Posterior cingulate gyrus (tissue), 11 donors: ENCODE results near the gene MANBA.
"Not testable (repeated sequence)": the region's sequence is repeated elsewhere in the genome, so short reads cannot be mapped to it uniquely, and the experiment has no call there.

Experiments
- DNase-seq, 10 donors: peaks; one replicate each; pipeline versions ENCODE4 v3.0.0 to v3.0.0-alpha.2; 2020 to 2021; ENCODE audit warnings: mixed read lengths in 3 of 10
- intact Hi-C: fragments of 100-400 bp; cut with DNase I; formaldehyde crosslinking; loops from one replicate; pipeline ENCODE4 v1.15.1; 2023

Gene MANBA

DNA sequence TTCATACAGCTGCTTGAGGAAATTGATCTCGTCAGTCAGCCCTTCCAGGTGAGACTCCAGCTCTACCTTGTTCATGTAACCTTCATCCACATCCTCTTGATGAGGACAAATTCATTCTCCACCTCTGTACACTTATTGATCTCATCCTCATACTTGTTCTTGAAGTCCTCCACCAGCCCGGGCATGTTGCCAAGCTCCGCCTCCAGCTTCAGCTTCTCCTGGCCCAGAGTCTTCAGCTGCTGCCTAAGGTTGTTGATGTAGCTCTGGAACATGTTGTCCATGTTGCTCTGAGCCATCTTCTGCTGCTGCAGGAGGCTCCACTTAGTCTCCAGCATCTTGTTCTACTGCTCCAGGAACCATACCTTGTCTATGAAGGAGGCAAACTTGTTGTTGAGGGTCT is 31.3 kb downstream of the MANBA start:
- DNase-seq, intact Hi-C loops: not testable (repeated sequence)

DNA sequence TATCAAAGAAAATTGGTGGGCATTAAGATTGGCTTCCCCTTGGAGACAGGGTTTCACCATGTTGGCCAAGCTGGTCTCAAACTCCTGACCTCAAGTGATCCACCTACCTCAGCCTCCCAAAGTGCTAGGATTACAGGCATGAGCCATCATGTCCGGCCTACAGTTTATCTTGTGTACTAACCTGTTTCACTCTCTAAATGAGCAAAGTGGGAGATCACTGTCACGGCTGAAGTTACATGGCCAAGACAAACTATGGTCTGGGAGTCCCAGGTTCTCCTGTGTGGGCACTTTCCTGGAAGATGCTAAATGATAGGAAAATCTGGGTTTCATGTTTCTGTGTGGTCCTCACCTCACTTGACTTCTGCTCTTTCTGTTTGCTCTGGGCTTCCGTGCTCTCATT is 33.8 kb downstream of the MANBA start:
- intact Hi-C loops, DNase-seq: not testable (repeated sequence)

- intact Hi-C loops = no loop called here
- DNase-seq = no peak
Observed at GRCh38 chr4:102726068-102726467, 34.7 kb downstream of the MANBA start.

GRCh38 chr4:102725229-102725628 is 35.5 kb downstream of the MANBA start:
- intact Hi-C loops = no loop called here
- no peak for DNase-seq

GRCh38 chr4:102723511-102723910 is 37.3 kb downstream of the MANBA start:
- no peak for DNase-seq

DNA sequence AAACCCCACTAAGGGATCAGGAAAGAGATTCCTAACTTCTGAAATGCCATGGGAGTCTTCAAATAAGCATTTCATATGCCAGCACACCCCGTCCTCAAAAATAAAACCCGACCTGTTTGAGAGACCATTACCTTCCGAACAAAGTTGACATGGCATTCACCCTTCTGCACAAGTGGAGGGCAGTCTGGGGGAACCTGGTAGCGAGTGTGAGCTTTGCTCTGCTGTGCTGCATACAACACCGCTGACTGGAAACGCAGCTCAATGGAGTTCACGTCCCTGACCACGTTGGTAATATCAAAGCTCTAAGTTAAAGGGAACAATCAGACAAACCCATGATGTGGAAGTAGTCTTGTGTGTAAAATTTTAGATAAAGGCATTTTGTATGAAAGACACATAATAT is 38.0 kb downstream of the MANBA start:
- intact Hi-C loops = no loop called here
- no peak for DNase-seq

More at GRCh38 chr4:102723511-102723910, 37.3 kb downstream of the MANBA start:
- intact Hi-C loops = no loop called here

- intact Hi-C loops = not testable (repeated sequence)
Observed at GRCh38 chr4:102718833-102719575, 41.8 kb downstream of the MANBA start.

GRCh38 chr4:102717448-102718092 is 43.2 kb downstream of the MANBA start:
- no peak for DNase-seq
- intact Hi-C loops = no loop called here

More at GRCh38 chr4:102718833-102719575, 41.8 kb downstream of the MANBA start:
- not testable (repeated sequence) for DNase-seq

DNA sequence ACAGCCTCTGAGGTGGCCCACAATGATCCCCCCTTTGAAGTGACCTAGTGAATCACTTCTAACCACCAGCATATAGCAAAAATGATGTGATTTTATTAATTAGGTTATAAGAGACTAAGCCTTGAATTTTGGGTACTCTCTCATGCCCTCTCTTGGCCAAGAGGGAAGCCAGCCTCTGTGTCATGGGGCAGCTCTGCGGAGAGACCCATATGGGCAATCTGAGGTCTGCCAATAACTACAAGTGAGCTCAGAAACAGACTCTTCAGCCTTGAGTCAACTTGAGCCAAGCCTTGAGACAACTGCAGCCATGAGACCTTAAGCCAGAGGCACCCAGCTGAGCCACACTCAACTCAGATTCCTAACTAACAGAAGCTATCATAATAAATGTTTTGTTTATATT is 45.7 kb downstream of the MANBA start:
- no peak for DNase-seq
- intact Hi-C loops = no loop called here

DNA sequence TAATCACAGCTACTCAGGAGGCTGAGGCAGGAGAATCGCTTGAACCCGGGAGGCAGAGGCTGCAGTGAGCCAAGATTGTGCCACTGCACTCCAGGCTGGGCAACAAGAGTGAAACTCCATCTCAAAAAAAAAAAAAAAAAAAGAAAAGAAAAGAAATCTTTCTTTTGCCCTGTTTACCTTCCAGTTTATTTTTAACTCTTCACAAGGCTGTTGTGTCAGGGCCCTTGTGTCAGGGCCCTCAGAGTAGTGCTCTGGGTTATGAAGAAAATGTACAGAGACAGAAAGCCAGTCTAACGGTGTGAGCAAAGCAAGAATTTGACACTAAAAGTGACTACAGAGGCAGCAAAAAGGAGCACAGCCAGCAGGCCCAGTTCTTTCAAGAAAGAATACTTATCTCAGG is 47.0 kb downstream of the MANBA start:
- intact Hi-C loops, DNase-seq: not testable (repeated sequence)

- DNase-seq = no peak
- intact Hi-C loops = no loop called here
Observed at GRCh38 chr4:102713096-102713495, 47.7 kb downstream of the MANBA start.

GRCh38 chr4:102710986-102711385 is 49.8 kb downstream of the MANBA start:
- intact Hi-C loops = no loop called here
- DNase-seq = no peak

- intact Hi-C loops, DNase-seq: not testable (repeated sequence)
Observed at GRCh38 chr4:102709060-102709459, 51.7 kb downstream of the MANBA start.

GRCh38 chr4:102707150-102707549 is 53.6 kb downstream of the MANBA start:
- intact Hi-C loops = no loop called here
- no peak for DNase-seq

DNA sequence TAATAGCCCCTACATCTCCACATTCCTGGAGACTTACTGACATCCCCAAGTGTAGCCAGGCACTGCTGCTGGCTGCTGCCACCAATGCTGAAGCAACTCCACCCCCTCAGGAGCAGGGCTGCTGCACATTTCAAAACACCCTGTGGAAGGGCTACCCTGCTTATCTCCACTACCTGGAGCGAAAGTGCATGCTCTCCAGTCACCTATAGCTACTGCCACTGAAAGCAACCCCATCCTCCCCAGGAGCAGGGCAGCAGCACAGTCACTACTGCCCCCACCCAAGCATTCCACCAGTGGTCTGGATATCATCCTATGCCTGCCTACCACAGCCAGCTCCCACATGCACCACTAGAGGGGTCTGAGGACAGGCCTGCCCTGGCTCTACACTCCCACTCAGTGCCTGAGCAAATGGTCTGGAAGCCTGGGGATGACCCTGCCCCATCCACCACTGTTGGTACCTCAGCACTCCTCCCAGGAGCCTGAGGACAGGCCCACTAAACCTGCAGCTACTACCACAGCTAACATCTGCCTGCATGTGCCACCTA is 55.3 kb downstream of the MANBA start:
- intact Hi-C loops = no loop called here
- DNase-seq = no peak

DNA sequence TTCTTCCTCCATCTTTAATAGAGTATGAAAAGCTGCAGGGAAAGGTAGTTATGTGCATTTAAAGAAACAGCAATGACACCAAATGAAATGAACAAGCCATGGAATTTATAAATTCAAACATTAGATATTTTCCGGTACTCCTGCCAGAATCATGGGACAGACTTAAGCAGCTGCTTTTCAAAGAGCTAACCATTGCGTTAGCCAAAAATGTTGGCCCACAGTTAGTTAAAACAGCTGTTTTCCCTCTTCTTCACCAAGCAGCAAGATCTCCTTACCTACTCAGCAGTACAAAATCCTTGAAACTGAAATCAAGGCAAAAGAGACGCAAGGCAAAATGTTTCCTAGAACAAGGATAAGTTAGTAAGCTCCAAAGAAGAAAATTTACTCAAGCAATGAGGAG is 64.0 kb downstream of the MANBA start:
- intact Hi-C loops = no loop called here
- no peak for DNase-seq

DNA sequence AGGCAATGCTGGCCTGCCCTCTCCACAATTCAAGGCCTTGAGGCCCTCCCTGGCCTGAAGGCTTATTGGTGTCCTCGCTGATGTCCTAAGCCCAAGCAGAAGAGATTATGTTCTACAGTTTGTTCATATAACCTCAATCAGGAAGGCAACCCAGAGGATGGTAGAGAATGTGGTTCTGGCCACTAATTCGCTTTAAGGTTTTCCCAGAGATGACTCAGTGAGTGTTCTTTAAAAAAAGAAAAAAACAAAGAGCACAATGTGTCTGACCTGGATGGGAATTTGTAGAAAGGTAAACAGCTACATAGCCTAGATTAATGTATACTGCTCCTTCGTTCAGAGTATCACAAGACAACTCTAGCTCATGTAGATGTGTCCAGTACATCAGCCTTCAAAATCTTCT is 66.0 kb downstream of the MANBA start:
- no peak for DNase-seq
- intact Hi-C loops = no loop called here

DNA sequence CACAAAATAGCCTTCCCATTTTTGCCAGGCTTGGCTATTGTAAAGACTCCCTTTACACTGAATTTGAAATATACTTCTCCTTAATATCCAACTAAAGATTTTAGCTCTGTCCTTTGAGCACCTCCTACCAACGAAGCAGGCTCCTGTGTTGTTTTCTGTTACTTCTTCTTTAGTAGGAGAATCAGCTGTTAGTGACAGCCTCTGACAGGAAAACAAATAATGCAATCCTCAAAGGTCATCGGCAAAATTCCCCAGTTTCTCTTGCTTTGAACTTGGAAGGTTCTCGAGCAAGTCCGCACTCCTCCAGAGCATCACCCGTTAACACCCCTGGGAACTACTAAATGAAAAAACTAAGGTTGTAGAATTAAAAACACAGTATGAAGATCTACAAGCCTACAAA is 66.9 kb downstream of the MANBA start:
- intact Hi-C loops = no loop called here
- no peak for DNase-seq

- intact Hi-C loops = no loop called here
- no peak for DNase-seq
Observed at GRCh38 chr4:102693262-102693850, 67.4 kb downstream of the MANBA start.

- DNase-seq = no peak
- intact Hi-C loops = no loop called here
Observed at GRCh38 chr4:102692474-102692873, 68.3 kb downstream of the MANBA start.

DNA sequence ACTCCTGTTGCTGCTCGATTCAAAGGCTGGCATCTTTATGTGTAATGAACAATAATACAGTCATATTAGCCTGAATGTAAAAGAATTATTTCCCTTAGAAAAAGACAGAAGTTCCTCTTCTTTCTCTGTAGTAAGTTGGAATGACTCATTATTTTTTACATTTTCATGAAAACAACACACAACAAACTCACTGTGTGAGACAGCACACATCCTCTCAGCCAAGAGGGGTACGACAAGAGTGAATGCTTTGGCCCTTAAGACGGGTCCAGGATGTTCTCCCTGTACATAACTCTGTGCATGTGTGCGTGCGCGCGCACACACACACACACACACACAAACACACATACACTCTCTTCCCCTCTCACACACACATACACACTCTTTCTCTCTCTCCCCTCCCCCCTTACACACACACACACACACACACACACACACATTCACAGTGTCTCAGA is 72.8 kb downstream of the MANBA start:
- no peak for DNase-seq
- intact Hi-C loops = no loop called here
